ENCODE data around the gene BTBD10.
A peak's percentile ranks its signal among the peaks of the same experiment; 100 is the strongest.

DNA sequence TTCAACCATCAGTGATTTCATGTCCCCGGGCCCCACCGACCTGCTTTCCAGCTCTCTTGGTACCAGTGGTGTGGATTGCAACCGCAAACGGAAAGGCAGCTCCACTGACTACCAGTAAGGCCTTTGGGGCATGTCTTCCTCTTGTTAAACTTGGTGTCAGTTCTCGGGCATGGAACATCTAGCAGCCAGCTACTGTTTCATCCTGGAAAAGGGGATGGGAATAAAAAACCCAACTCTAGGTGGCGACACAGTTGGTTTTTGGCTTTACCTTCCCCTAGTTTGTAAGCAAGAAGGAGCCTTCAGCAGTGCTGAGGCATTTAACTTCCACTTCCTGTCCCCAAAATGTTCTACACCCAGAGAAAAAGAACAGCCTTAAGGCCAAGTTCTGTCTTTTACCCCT, 108.7 kb downstream of the BTBD10 start:
- TF ChIP-seq CTCF (IDR thresholded peaks at IDR 0.05; ENCODE audit: low read length) (peak; percentile 19), EZH2 (optimal IDR thresholded peaks at IDR 0.05; ENCODE audit: low read depth, low read length) (no peak), EZH2phosphoT487 (IDR thresholded peaks at IDR 0.05; ENCODE audit: low read length) (no peak)
